Fibroblast of lung (primary cell): ENCODE results near the gene AKNAD1. TPM values are rescaled to one million over a fixed set of nuclear protein-coding genes. Genes with fewer than 3 reads are reported as not detected.
A peak's percentile ranks its signal among the peaks of the same experiment; 100 is the strongest.

ENCODE experiments used
- DNase-seq, 2 donors: peaks; one replicate each; pipeline versions ENCODE4 v3.0.0 to v3.0.0-alpha.2; 2010; ENCODE audit warnings: low read depth in 2 of 2
- H2AFZ ChIP-seq: 2 replicates; pipeline ENCODE4 v1.5.1; 2012; ENCODE audit warnings: low read length, control low read depth, inconsistent platforms
- H3K27ac ChIP-seq: 2 replicates; pipeline ENCODE4 v1.5.1; 2011; ENCODE audit warnings: low read length, control low read depth; ENCODE audit not compliant: insufficient read depth
- H3K27me3 ChIP-seq: 2 replicates; pipeline ENCODE4 v1.5.1; 2011; ENCODE audit warnings: mild to moderate bottlenecking, low read length; ENCODE audit not compliant: control insufficient read depth, insufficient read depth
- H3K36me3 ChIP-seq: 2 replicates; pipeline ENCODE4 v1.5.1; 2011; ENCODE audit warnings: low read length; ENCODE audit not compliant: control insufficient read depth, insufficient read depth
- H3K4me1 ChIP-seq: 2 replicates; pipeline ENCODE4 v1.5.1; 2011; ENCODE audit warnings: low read length; ENCODE audit not compliant: control insufficient read depth, insufficient read depth; ENCODE audit errors: extremely low read depth
- H3K4me2 ChIP-seq: 2 replicates; pipeline ENCODE4 v1.5.1; 2011; ENCODE audit warnings: low read length, control low read depth; ENCODE audit not compliant: insufficient read depth; ENCODE audit errors: extremely low read depth
- H3K4me3 ChIP-seq, 4 experiments: fragments of 200-600 bp in 1 of 4; sonication (generic) in 1 of 4; replicated peaks in 1 of 4; 2 replicates each; pipeline ENCODE4 v1.5.1; 2011 to 2016; ENCODE audit warnings: low read length in 4 of 4, low read depth in 3 of 4, mild to moderate bottlenecking in 3 of 4, control low read depth in 2 of 4, inconsistent platforms in 1 of 4, mixed read lengths in 1 of 4; ENCODE audit not compliant: insufficient read depth in 1 of 4; ENCODE audit errors: control extremely low read depth in 1 of 4
- H3K79me2 ChIP-seq: 2 replicates; pipeline ENCODE4 v1.5.1; 2012; ENCODE audit warnings: mild to moderate bottlenecking, low read length, inconsistent platforms; ENCODE audit not compliant: control insufficient read depth, insufficient read depth
- H3K9ac ChIP-seq: 2 replicates; pipeline ENCODE4 v1.5.1; 2011; ENCODE audit warnings: mild to moderate bottlenecking, low read length, control low read depth; ENCODE audit not compliant: insufficient read depth
- H3K9me3 ChIP-seq: 2 replicates; pipeline ENCODE4 v1.5.1; 2012; ENCODE audit warnings: low read depth, low read length; ENCODE audit not compliant: control insufficient read depth, insufficient read depth
- H4K20me1 ChIP-seq: 2 replicates; pipeline ENCODE4 v1.5.1; 2011; ENCODE audit warnings: low read length; ENCODE audit not compliant: control insufficient read depth, insufficient read depth; ENCODE audit errors: extremely low read depth
- CTCF ChIP-seq, 2 donors: IDR thresholded peaks in 1 of 2; conservative IDR thresholded peaks in 1 of 2; 1 replicate in 1 of 2; 2 replicates in 1 of 2; pipeline ENCODE4 v1.5.1; 2011 to 2012; ENCODE audit warnings: low read length in 2 of 2, control low read depth in 1 of 2, inconsistent platforms in 1 of 2, low read depth in 1 of 2, mild to moderate bottlenecking in 1 of 2
- EZH2 ChIP-seq: IDR thresholded peaks from 2 replicates; pipeline ENCODE4 v1.5.1; 2012; ENCODE audit warnings: low read length, control low read depth, mild to moderate bottlenecking; ENCODE audit errors: missing control alignments
- polyA plus RNA-seq, 2 donors: library from polyadenylated mRNA; depleted of rRNA in 1 of 2; stranded (reverse) in 1 of 2; unstranded in 1 of 2; fragments of >200 nt; gene quantifications; 2 replicates each; pipeline ENCODE4 v1.2.1, GENCODE V29; 2011 to 2012; ENCODE audit warnings: missing spikeins in 1 of 2
- total RNA-seq: library from RNA; depleted of rRNA; stranded (reverse); fragments of >200 nt; gene quantifications from 2 replicates; pipeline ENCODE4 v1.2.1, GENCODE V29; 2014

AKNAD1 gene
- total and polyA plus RNA-seq, 2 donors (not counting 1 experiment from before 2014, with no cell fraction given): 0.17 to 1.2 TPM

- Histone ChIP-seq H4K20me1 (no peaks in the 10 kb centered on the region), H3K4me2 (no peak overlapping the region), H3K36me3 (no peaks in the 10 kb centered on the region), H3K9me3 (no peaks in the 10 kb centered on the region), H2AFZ (no peak overlapping the region), H3K27me3 (no peaks in the 10 kb centered on the region), H3K4me1 (no peaks in the 10 kb centered on the region), H3K4me3 (no peak overlapping the region), H3K9ac (no peak overlapping the region), H3K79me2 (no peaks in the 10 kb centered on the region), H3K27ac (no peak overlapping the region)
- TF ChIP-seq EZH2 (no peak), CTCF (conservative IDR thresholded peaks at IDR 0.05 in 1 of 2, IDR thresholded peaks at IDR 0.05 in 1 of 2; ENCODE audit: low read depth in 1 of 2, low read length in 2 of 2) (no peak)
- peak in 1 of 2 donors; percentile 27 for DNase-seq
These were observed 13.3 kb downstream of the AKNAD1 start for GRCh38 chr1:108843390-108844137.

GRCh38 chr1:108842525-108843181, 14.2 kb downstream of the AKNAD1 start:
- Histone ChIP-seq H3K4me3 (no peak overlapping the region), H3K27me3 (no peaks in the 10 kb centered on the region), H3K4me2 (no peak overlapping the region), H3K36me3 (no peaks in the 10 kb centered on the region), H4K20me1 (no peaks in the 10 kb centered on the region), H2AFZ (no peak overlapping the region), H3K79me2 (no peaks in the 10 kb centered on the region), H3K4me1 (no peaks in the 10 kb centered on the region), H3K9ac (no peak overlapping the region), H3K27ac (no peak overlapping the region), H3K9me3 (no peaks in the 10 kb centered on the region)
- TF ChIP-seq CTCF (conservative IDR thresholded peaks at IDR 0.05 in 1 of 2, IDR thresholded peaks at IDR 0.05 in 1 of 2; ENCODE audit: low read depth in 1 of 2, low read length in 2 of 2) (no peak), EZH2 (no peak)
- DNase-seq: no peak

- Histone ChIP-seq H3K9me3 (no peaks in the 10 kb centered on the region), H3K27ac (no peak overlapping the region), H3K4me1 (no peaks in the 10 kb centered on the region), H3K4me3 (no peak overlapping the region), H4K20me1 (no peaks in the 10 kb centered on the region), H3K79me2 (no peaks in the 10 kb centered on the region), H3K4me2 (no peak overlapping the region), H3K36me3 (no peaks in the 10 kb centered on the region), H3K9ac (no peak overlapping the region), H2AFZ (no peak overlapping the region), H3K27me3 (no peaks in the 10 kb centered on the region)
- DNase-seq: peak in 1 of 2 donors; percentile 11
- TF ChIP-seq EZH2 (no peak), CTCF (conservative IDR thresholded peaks at IDR 0.05 in 1 of 2, IDR thresholded peaks at IDR 0.05 in 1 of 2; ENCODE audit: low read depth in 1 of 2, low read length in 2 of 2) (no peak)
These were observed 15.2 kb downstream of the AKNAD1 start for GRCh38 chr1:108841703-108842102.
